Endodermal cell (in vitro differentiated cells): ENCODE measurements around the gene ACTMAP. TPM values are rescaled to one million over a fixed set of nuclear protein-coding genes. Genes with fewer than 3 reads are reported as not detected.
"Not testable (repeated sequence)": the region's sequence is repeated elsewhere in the genome, so short reads cannot be mapped to it uniquely, and the experiment has no call there.

Experiments
- DNase-seq: peaks from one replicate; pipeline ENCODE4 v3.0.0-alpha.2; 2017
- H3K27ac ChIP-seq: 2 replicates; pipeline ENCODE4 v1.5.1; 2013; ENCODE audit warnings: mild to moderate bottlenecking, low read depth, low read length, moderate library complexity
- H3K27me3 ChIP-seq: 2 replicates; pipeline ENCODE4 v1.6.1; 2013; ENCODE audit warnings: mild to moderate bottlenecking, low read length, moderate library complexity; ENCODE audit not compliant: insufficient read depth, control insufficient read depth, poor library complexity, severe bottlenecking
- H3K36me3 ChIP-seq: 2 replicates; pipeline ENCODE4 v1.7.0; 2013; ENCODE audit warnings: mild to moderate bottlenecking, low read length, moderate library complexity; ENCODE audit not compliant: control insufficient read depth, insufficient read depth
- H3K4me1 ChIP-seq: one replicate; pipeline ENCODE4 v1.7.0; 2013; ENCODE audit warnings: low read length; ENCODE audit not compliant: control insufficient read depth, insufficient read depth
- H3K4me3 ChIP-seq: 2 replicates; pipeline ENCODE4 v1.5.1; 2013; ENCODE audit warnings: mild to moderate bottlenecking, low read length, moderate library complexity
- H3K9ac ChIP-seq: 2 replicates; pipeline ENCODE4 v1.6.1; 2013; ENCODE audit warnings: mild to moderate bottlenecking, low read length, moderate library complexity; ENCODE audit not compliant: poor library complexity, severe bottlenecking; ENCODE audit errors: extremely low read depth
- H3K9me3 ChIP-seq: 2 replicates; pipeline ENCODE4 v1.6.1; 2013; ENCODE audit warnings: mild to moderate bottlenecking, low read length, moderate library complexity; ENCODE audit not compliant: control insufficient read depth
- H3K27ac Mint-ChIP-seq: 2 replicates; pipeline ENCODE4 v1.8.0; 2020; ENCODE audit warnings: mixed read lengths
- H3K27me3 Mint-ChIP-seq: 2 replicates; pipeline ENCODE4 v1.8.0; 2021; ENCODE audit warnings: mild to moderate bottlenecking, mixed read lengths; ENCODE audit not compliant: insufficient read depth
- H3K36me3 Mint-ChIP-seq: 2 replicates; pipeline ENCODE4 v1.8.0; 2020; ENCODE audit warnings: low read depth, mixed read lengths
- H3K4me1 Mint-ChIP-seq: 2 replicates; pipeline ENCODE4 v1.8.0; 2020; ENCODE audit warnings: mixed read lengths
- H3K4me3 Mint-ChIP-seq: 2 replicates; pipeline ENCODE4 v1.8.0; 2020; ENCODE audit warnings: mild to moderate bottlenecking, moderate library complexity, mixed read lengths
- H3K9me3 Mint-ChIP-seq: 2 replicates; pipeline ENCODE4 v1.8.0; 2020; ENCODE audit warnings: mild to moderate bottlenecking, mixed read lengths
- WGBS, 2 experiments: methylation state at CpG; one replicate each; pipeline versions ENCODE4 v1.1.5 to v1.1.7; 2013; ENCODE audit warnings: missing lambda C conversion rate in 2 of 2, mixed read lengths in 1 of 2; ENCODE audit not compliant: insufficient coverage in 1 of 2, insufficient read length in 1 of 2; 5-methylcytosine and 5-hydroxymethylcytosine counted together
- total RNA-seq, 2 donors: library from RNA; stranded (reverse); fragmentation: NEBNext Ultra II Directional in 1 of 2; extraction: Animal tissue kit (Norgen Biotek cat#: 25700) in 1 of 2; gene quantifications; 2 replicates in 1 of 2; 3 replicates in 1 of 2; pipeline ENCODE4 v1.2.1, GENCODE V29; 2021
- TF ChIP-seq, protein P1 (sequence below): fragments of 200-600 bp; sonication (generic); conservative IDR thresholded peaks from 2 replicates; pipeline ENCODE4 v1.5.0; 2021; ENCODE audit warnings: antibody characterized with exemption, mild to moderate bottlenecking

The ACTMAP gene
- total RNA-seq, 2 donors from 2014 or later, result 26.0 to 34.3 TPM

DNA sequence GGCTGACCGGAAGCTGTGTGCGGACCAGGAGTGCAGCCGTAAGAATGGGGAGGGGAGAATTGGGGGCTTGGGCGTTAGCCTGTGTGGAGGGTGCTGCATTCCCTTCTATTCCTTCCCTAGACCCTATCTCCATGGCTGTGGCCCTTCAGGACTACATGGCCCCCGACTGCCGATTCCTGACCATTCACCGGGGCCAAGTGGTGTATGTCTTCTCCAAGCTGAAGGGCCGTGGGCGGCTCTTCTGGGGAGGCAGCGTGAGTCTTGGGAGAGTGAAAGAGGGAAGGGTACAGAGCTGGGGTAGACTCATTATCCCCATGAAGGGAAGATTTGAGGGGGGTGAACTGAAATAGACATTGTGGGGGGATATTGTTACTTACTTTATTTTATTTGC lies 25.4 kb upstream of the ACTMAP start:
- Histone ChIP-seq H3K9me3 (no peaks in the 10 kb centered on the region), H3K4me1 (no peaks in the 10 kb centered on the region), H3K9ac (no peak overlapping the region), H3K36me3 (no peaks in the 10 kb centered on the region), H3K4me3 (no peak overlapping the region), H3K27me3 (no peaks in the 10 kb centered on the region), H3K27ac (no peak overlapping the region)
- 96% methylated on average over 8 of the region's 10 CpGs; no CpG with 5 or more reads in 1 of the 2 experiments for WGBS, 2 experiments
- Mint-ChIP-seq H3K4me3 (no peak overlapping the region), H3K9me3 (no peaks in the 10 kb centered on the region), H3K27me3 (no peaks in the 10 kb centered on the region), H3K27ac (no peak overlapping the region), H3K36me3 (peaks cover 11% of the 10 kb centered on the region), H3K4me1 (peaks cover 7% of the 10 kb centered on the region)
- no peak for DNase-seq
- TF ChIP-seq, protein P1, sequence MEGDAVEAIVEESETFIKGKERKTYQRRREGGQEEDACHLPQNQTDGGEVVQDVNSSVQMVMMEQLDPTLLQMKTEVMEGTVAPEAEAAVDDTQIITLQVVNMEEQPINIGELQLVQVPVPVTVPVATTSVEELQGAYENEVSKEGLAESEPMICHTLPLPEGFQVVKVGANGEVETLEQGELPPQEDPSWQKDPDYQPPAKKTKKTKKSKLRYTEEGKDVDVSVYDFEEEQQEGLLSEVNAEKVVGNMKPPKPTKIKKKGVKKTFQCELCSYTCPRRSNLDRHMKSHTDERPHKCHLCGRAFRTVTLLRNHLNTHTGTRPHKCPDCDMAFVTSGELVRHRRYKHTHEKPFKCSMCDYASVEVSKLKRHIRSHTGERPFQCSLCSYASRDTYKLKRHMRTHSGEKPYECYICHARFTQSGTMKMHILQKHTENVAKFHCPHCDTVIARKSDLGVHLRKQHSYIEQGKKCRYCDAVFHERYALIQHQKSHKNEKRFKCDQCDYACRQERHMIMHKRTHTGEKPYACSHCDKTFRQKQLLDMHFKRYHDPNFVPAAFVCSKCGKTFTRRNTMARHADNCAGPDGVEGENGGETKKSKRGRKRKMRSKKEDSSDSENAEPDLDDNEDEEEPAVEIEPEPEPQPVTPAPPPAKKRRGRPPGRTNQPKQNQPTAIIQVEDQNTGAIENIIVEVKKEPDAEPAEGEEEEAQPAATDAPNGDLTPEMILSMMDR, result no peak

DNA sequence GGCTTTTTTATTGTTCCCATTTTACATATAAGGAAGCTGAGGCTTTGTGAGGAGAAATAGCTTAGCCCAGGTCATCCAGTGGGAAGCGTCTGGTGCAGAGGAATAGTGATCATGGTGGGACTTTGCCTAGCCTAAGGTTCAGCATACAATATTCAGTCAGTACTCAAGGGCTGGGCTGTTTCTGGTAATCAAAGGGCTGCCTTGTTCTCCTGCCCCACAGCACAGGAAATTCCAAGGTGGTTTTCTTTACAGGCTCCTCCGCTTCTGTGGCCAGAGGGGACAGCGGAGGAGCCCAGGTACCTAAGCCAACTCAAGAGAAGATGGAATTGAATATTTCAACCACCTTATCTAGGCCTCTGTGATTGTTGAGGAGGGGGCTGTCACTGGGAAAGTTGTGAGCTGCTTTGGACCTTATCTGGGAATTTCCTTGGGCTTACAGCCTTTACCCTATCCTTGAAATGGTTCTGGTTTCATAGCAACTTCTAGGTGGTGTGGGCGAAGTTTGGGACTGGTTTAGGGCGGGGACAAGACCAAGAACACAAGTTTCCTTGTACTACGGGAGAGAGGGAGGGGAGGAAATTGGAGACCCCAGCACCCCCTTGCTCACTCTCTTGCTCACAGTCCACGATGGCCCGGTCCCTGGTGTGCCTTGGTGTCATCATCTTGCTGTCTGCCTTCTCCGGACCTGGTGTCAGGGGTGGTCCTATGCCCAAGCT lies 24.8 kb upstream of the ACTMAP start, which contains the start of gene MIA:
TSS of gene MIA (plus strand) at position 606 of the 716 bp plus-strand sequence. CDS start at position 628, 22 bp downstream.
- H3K4me1 ChIP-seq, result no peaks in the 10 kb centered on the region
- no peaks in the 10 kb centered on the region for H3K36me3 ChIP-seq
- H3K9me3 ChIP-seq, result no peaks in the 10 kb centered on the region
- Mint-ChIP-seq H3K36me3 (peaks cover 10% of the 10 kb centered on the region), H3K4me1 (peaks cover 7% of the 10 kb centered on the region), H3K27ac (no peak within 1 kb of the TSS), H3K4me3 (no peak within 1 kb of the TSS), H3K9me3 (no peaks in the 10 kb centered on the region), H3K27me3 (no peaks in the 10 kb centered on the region)
- no peaks in the 10 kb centered on the region for H3K27me3 ChIP-seq
- 86 to 87% methylated on average over 1 to 9 of the region's 9 CpGs for WGBS, 2 experiments
- no peak for DNase-seq
- TF ChIP-seq, protein P1, result no peak
- no peak within 1 kb of the TSS for H3K27ac ChIP-seq
- H3K9ac ChIP-seq, result no peak within 1 kb of the TSS
- H3K4me3 ChIP-seq, result no peak within 1 kb of the TSS

DNA sequence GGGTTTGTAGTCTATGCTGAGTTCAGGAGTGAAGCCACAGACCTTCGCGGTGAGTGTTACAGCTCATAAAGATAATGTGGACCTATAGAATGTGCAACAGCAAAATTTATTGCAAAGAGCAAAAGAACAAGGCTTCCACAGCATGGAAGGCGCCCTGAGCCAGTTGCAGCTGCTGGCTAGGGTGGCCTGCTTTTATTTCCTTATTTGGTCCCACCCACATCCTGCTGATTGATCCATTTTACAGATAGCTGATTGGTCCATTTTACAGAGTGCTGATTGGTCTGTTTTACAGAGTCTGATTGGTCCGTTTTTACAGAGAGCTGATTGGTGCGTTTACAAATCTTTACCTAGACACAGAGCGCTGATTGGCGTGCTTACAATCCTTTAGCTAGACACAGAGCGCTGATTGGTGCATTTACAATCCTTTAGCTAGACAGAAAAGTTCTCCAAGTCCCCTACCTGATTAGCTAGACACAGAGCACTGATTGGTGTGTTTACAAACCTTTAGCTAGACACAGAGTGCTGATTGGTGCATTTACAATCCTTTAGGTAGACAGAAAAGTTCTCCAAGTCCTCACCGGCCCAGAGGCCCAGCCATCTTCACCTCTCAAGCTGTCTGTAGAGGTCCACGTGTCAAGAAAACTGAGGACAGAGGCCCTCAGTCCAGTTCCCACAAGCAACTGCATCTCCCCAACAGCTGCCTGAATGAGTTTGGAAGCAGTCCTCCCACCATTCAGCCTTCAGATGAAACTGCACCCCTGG lies 21.0 kb upstream of the ACTMAP start:
- H3K27me3 Mint-ChIP-seq, H3K9me3 Mint-ChIP-seq: not testable (repeated sequence)
- 91 to 95% methylated on average over 10 of the region's 10 CpGs for WGBS, 2 experiments

More for the DNA sequence above, 21.0 kb upstream of the ACTMAP start:
- H3K9me3 ChIP-seq, H3K36me3 ChIP-seq, H3K4me3 ChIP-seq, H3K4me1 Mint-ChIP-seq, H3K27ac ChIP-seq, DNase-seq, H3K4me3 Mint-ChIP-seq, H3K27me3 ChIP-seq, H3K4me1 ChIP-seq, H3K27ac Mint-ChIP-seq, H3K9ac ChIP-seq: not testable (repeated sequence)
- H3K36me3 Mint-ChIP-seq, result peaks cover 17% of the 10 kb centered on the region
